ENCODE measurements around the gene DAO.

DNA sequence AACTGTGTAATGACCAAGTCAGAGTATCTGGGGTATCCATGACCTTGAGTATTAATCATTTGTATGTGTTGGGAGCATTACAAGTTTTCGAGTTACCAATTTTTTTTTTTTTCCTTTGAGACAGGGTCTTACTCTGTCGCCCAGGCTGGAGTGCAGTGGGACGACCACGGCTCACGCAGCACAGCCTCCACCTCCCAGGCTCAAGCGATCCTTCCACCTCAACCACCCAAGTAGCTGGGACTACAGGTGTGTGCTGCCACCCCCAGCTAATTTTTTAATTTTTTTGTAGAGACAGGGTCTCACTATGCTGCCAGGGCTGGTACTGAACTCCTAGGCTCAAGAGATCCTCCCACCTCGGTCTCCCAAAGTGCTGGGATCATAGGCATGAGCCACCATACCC lies 42.2 kb upstream of the DAO start:
- TF ChIP-seq, protein P1, sequence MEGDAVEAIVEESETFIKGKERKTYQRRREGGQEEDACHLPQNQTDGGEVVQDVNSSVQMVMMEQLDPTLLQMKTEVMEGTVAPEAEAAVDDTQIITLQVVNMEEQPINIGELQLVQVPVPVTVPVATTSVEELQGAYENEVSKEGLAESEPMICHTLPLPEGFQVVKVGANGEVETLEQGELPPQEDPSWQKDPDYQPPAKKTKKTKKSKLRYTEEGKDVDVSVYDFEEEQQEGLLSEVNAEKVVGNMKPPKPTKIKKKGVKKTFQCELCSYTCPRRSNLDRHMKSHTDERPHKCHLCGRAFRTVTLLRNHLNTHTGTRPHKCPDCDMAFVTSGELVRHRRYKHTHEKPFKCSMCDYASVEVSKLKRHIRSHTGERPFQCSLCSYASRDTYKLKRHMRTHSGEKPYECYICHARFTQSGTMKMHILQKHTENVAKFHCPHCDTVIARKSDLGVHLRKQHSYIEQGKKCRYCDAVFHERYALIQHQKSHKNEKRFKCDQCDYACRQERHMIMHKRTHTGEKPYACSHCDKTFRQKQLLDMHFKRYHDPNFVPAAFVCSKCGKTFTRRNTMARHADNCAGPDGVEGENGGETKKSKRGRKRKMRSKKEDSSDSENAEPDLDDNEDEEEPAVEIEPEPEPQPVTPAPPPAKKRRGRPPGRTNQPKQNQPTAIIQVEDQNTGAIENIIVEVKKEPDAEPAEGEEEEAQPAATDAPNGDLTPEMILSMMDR (IDR thresholded peaks at IDR 0.05; ENCODE audit: poor library complexity): no peak
- TF ChIP-seq EZH2 (IDR thresholded peaks at IDR 0.05; ENCODE audit: borderline replicate concordance): no peak
